ENCODE measurements around the gene ORC6.

GRCh38 chr16:46731691-46732555 lies 42.5 kb downstream of the ORC6 start:
- TF ChIP-seq POLR2A (IDR thresholded peaks at IDR 0.05; ENCODE audit: low read depth, low read length): no peak
- no peak for TF ChIP-seq TAF1 (IDR thresholded peaks at IDR 0.05; ENCODE audit: borderline replicate concordance, low read depth, low read length)
